Esophagus (tissue), 2 donors: Measurements from ENCODE around the gene MYBPHL. TPM values are rescaled to one million over a fixed set of nuclear protein-coding genes. Genes with fewer than 3 reads are reported as not detected.
A peak's percentile ranks its signal among the peaks of the same experiment; 100 is the strongest.

Experiments used
- H3K27ac ChIP-seq, 2 donors: one replicate each; pipeline ENCODE4 v1.5.1; 2013; ENCODE audit warnings: low read depth in 2 of 2, mild to moderate bottlenecking in 2 of 2, inconsistent platforms in 1 of 2, low read length in 1 of 2, moderate library complexity in 1 of 2
- H3K27me3 ChIP-seq, 2 donors: one replicate each; pipeline ENCODE4 v1.6.1; 2013; ENCODE audit warnings: low read length in 2 of 2, control low read depth in 1 of 2, mild to moderate bottlenecking in 1 of 2; ENCODE audit not compliant: insufficient read depth in 2 of 2, control insufficient read depth in 1 of 2
- H3K36me3 ChIP-seq, 2 donors: one replicate each; pipeline ENCODE4 v1.6.1; 2013; ENCODE audit warnings: low read length in 1 of 2; ENCODE audit not compliant: control insufficient read depth in 2 of 2, insufficient read depth in 2 of 2
- H3K4me1 ChIP-seq, 2 donors: one replicate each; pipeline ENCODE4 v1.6.1; 2013; ENCODE audit warnings: low read length in 1 of 2; ENCODE audit not compliant: control insufficient read depth in 2 of 2, insufficient read depth in 2 of 2
- H3K4me3 ChIP-seq, 2 donors: one replicate each; pipeline ENCODE4 v1.5.1; 2013; ENCODE audit warnings: low read length in 2 of 2, mild to moderate bottlenecking in 2 of 2, low read depth in 1 of 2, moderate library complexity in 1 of 2
- H3K9me3 ChIP-seq, 2 donors: one replicate each; pipeline ENCODE4 v1.6.1; 2013; ENCODE audit warnings: mild to moderate bottlenecking in 2 of 2, low read depth in 1 of 2, low read length in 1 of 2, moderate library complexity in 1 of 2; ENCODE audit not compliant: control insufficient read depth in 2 of 2, insufficient read depth in 1 of 2
- WGBS, 2 donors: extraction: QIAGEN DNeasy Blood & Tissue Kit; methylation state at CpG; one replicate each; pipeline ENCODE4 v1.1.7; 2013; 5-methylcytosine and 5-hydroxymethylcytosine counted together
- polyA plus RNA-seq, 2 donors: library from polyadenylated mRNA; stranded (reverse); fragments of 200-250 nt; gene quantifications; one replicate each; pipeline ENCODE4 v1.2.3, GENCODE V29; 2013
- donor health status: healthy with polysubstance abuse.
- donor health status: Bipolar disorder and iron deficiency.

MYBPHL gene
- polyA plus RNA-seq, 2 donors, result 0.08 to 0.14 TPM

GRCh38 chr1:109267743-109268300 is 39.0 kb downstream of the MYBPHL start:
- 85 to 87% methylated on average over 17 of the region's 17 CpGs for WGBS, 2 donors
- H3K4me1 ChIP-seq, result peaks cover 2 to 23% of the 10 kb centered on the region in 2 donors
- peaks cover 0 to 58% of the 10 kb centered on the region in 2 donors for H3K36me3 ChIP-seq
- no peak overlapping the region for H3K4me3 ChIP-seq
- H3K27me3 ChIP-seq, result no peaks in the 10 kb centered on the region
- H3K9me3 ChIP-seq, result no peaks in the 10 kb centered on the region
- peak overlapping the region; percentile 62 to 95 for H3K27ac ChIP-seq

DNA sequence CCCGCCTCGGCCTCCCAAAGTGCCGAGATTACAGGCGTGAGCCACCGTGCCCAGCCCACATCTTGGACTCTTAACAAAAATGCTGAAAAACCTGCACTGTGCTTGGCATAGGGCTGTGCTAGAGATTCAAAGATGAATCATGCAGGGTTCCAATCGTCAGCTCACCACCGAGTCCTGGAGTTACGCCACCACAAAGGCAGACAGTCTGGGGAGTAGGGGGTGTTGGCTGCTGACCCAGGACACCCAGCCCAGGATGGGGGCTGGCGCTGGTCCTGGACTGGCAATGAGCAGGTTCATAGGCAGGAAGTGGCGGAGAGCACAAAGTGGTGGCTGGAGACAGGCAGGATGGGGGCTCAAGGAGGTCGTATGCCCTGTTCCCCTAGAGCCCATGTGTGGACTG is 39.8 kb downstream of the MYBPHL start:
- WGBS, 2 donors, result 43 to 60% methylated on average over 11 of the region's 11 CpGs
- Histone ChIP-seq H3K4me1 (peaks cover 4 to 28% of the 10 kb centered on the region in 2 donors), H3K27ac (peak overlapping the region; percentile 62 to 95), H3K27me3 (no peaks in the 10 kb centered on the region), H3K9me3 (no peaks in the 10 kb centered on the region), H3K4me3 (no peak overlapping the region), H3K36me3 (peaks cover 0 to 50% of the 10 kb centered on the region in 2 donors)

- no peak overlapping the region for H3K27ac ChIP-seq
- H3K4me1 ChIP-seq, result peaks cover 4 to 28% of the 10 kb centered on the region in 2 donors
- 94% methylated on average over 13 of the region's 13 CpGs for WGBS, 2 donors
- H3K4me3 ChIP-seq, result no peak overlapping the region
- H3K9me3 ChIP-seq, result no peaks in the 10 kb centered on the region
- peaks cover 0 to 54% of the 10 kb centered on the region in 2 donors for H3K36me3 ChIP-seq
- H3K27me3 ChIP-seq, result no peaks in the 10 kb centered on the region
Measured at GRCh38 chr1:109265741-109266330, 41.0 kb downstream of the MYBPHL start.

GRCh38 chr1:109265016-109265415 is 41.8 kb downstream of the MYBPHL start:
- WGBS, 2 donors, result 82 to 91% methylated on average over 4 of the region's 4 CpGs
- H3K36me3 ChIP-seq, result peaks cover 0 to 51% of the 10 kb centered on the region in 2 donors

DNA sequence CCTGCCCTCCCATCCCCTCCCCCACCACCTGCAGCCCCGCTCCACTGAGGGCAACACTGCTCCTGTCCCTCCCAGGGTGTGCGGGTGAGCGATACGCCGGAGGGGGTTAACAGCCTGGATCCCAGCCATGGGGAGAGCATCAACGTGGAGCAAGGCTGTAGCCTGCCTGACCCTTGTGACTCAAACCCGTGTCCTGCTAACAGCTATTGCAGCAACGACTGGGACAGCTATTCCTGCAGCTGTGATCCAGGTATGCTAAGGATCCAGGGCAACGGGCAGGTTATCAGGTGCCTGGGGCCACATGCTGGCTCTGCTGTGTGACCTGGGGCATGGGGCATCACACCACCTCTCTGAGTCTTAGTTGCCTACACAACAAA is 42.4 kb downstream of the MYBPHL start:
- Histone ChIP-seq H3K27me3 (no peaks in the 10 kb centered on the region), H3K4me1 (peaks cover 4 to 28% of the 10 kb centered on the region in 2 donors), H3K36me3 (peaks cover 0 to 45% of the 10 kb centered on the region in 2 donors), H3K9me3 (no peaks in the 10 kb centered on the region), H3K4me3 (no peak overlapping the region), H3K27ac (no peak overlapping the region)
- WGBS, 2 donors, result 67 to 76% methylated on average over 9 of the region's 9 CpGs

More at GRCh38 chr1:109265016-109265415, 41.8 kb downstream of the MYBPHL start:
- H3K9me3 ChIP-seq, result no peaks in the 10 kb centered on the region
- H3K27ac ChIP-seq, result peak overlapping the region in 1 of 2 donors; percentile 15
- peaks cover 4 to 28% of the 10 kb centered on the region in 2 donors for H3K4me1 ChIP-seq
- no peaks in the 10 kb centered on the region for H3K27me3 ChIP-seq
- H3K4me3 ChIP-seq, result no peak overlapping the region

DNA sequence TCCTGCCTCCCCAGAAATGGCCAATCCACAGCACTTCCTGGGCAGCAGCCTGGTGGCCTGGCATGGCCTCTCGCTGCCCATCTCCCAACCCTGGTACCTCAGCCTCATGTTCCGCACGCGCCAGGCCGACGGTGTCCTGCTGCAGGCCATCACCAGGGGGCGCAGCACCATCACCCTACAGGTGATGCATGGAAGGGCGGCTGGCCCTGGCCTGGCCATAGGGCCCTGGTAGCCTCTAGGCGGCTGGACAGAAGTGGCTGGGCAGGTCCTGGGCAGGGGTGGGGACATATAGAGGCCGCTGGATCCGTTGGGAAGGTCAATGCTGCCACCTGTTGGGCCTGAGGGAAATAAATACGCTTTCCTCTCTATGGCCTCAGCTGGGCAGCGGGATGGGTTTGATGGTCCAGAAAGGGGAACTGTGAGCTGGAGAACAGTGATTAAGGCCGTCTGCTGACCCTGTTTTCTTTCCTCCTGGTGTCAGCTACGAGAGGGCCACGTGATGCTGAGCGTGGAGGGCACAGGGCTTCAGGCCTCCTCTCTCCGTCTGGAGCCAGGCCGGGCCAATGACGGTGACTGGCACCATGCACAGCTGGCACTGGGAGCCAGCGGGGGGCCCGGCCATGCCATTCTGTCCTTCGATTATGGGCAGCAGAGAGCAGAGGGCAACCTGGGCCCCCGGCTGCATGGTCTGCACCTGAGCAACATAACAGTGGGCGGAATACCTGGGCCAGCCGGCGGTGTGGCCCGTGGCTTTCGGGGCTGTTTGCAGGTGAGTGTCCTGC is 43.0 kb downstream of the MYBPHL start:
- peaks cover 0 to 41% of the 10 kb centered on the region in 2 donors for H3K36me3 ChIP-seq
- no peak overlapping the region for H3K4me3 ChIP-seq
- peak overlapping the region; percentile 39 to 86 for H3K27ac ChIP-seq
- H3K27me3 ChIP-seq, result no peaks in the 10 kb centered on the region
- H3K4me1 ChIP-seq, result peaks cover 4 to 28% of the 10 kb centered on the region in 2 donors
- WGBS, 2 donors, result 49 to 51% methylated on average over 29 of the region's 29 CpGs
- H3K9me3 ChIP-seq, result no peaks in the 10 kb centered on the region

DNA sequence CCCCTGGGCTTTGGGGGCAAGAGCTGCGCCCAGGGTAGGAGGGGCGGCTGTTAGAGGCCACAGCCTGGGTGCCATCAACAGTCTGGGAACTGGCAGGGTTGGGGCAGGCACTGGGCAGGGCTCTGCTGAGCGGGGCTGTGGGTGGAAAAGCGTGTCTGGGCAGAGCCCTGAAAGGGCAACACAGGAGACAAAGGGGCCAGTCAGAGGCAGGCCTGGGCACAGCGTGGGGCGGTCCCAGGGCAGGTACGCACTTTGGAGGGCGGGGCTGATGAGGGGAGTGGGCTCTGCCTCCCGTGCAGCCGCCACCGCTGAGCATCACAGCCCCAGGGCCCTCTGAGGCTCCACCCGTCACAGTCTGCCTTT is 43.6 kb downstream of the MYBPHL start:
- Histone ChIP-seq H3K27ac (peak overlapping the region; percentile 86 to 91), H3K36me3 (peaks cover 0 to 39% of the 10 kb centered on the region in 2 donors), H3K9me3 (no peaks in the 10 kb centered on the region), H3K27me3 (no peaks in the 10 kb centered on the region), H3K4me3 (no peak overlapping the region), H3K4me1 (peaks cover 4 to 28% of the 10 kb centered on the region in 2 donors)
- WGBS, 2 donors, result 34 to 63% methylated on average over 9 to 12 of the region's 12 CpGs

DNA sequence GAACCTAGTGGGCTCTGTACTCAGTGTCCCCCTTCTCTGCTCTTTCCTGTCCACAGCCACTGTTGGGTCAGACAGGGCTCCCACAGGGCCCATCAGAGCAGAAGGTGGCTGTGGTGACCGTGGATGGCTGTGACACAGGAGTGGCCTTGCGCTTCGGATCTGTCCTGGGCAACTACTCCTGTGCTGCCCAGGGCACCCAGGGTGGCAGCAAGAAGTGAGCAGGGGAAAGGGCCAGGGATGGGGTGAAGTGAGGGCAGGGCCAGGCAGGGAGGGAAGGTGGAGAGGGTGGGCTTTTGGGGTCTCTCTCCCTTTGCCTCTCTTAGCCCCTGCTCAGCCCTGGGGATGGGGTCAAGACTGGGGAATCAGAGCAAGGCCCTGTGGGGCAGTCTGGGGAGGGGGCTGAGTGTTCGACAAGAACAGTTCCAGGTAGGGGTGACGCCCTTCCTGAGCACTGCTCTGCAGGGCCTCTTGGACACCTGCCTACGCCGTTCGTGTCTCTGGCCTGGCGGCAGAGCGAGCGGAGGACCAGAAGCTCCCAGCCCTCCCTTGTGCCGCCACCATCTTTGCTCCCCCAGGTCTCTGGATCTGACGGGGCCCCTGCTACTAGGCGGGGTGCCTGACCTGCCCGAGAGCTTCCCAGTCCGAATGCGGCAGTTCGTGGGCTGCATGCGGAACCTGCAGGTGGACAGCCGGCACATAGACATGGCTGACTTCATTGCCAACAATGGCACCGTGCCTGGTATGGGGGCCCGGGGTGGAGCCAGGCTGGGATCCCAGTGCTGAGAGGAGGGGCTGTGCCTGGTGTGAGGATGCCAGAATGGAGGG is 44.4 kb downstream of the MYBPHL start:
- Histone ChIP-seq H3K27me3 (no peaks in the 10 kb centered on the region), H3K4me1 (peaks cover 4 to 25% of the 10 kb centered on the region in 2 donors), H3K4me3 (no peak overlapping the region), H3K27ac (peak overlapping the region; percentile 86 to 91), H3K36me3 (peaks cover 0 to 39% of the 10 kb centered on the region in 2 donors), H3K9me3 (no peaks in the 10 kb centered on the region)
- 59 to 71% methylated on average over 22 of the region's 22 CpGs for WGBS, 2 donors

DNA sequence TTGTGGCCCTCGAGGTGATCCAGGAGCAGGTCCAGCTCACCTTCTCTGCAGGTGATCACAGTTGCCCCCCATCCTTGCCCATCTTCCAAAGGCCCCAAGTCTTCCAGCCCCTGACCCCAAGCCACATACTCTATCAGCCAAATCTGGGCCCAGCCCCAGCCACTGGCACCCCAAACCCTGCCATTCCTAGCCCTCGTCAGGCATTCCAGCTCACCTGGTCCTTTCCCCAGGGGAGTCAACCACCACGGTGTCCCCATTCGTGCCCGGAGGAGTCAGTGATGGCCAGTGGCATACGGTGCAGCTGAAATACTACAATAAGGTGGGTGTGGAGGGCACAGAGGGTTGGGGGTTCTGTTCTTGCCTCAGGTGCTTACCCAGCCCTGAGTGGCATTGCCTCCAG is 45.2 kb downstream of the MYBPHL start:
- Histone ChIP-seq H3K27me3 (no peaks in the 10 kb centered on the region), H3K36me3 (peaks cover 0 to 39% of the 10 kb centered on the region in 2 donors), H3K9me3 (no peaks in the 10 kb centered on the region), H3K4me3 (no peak overlapping the region), H3K27ac (no peak overlapping the region), H3K4me1 (peaks cover 4 to 20% of the 10 kb centered on the region in 2 donors)
- 81 to 85% methylated on average over 6 of the region's 6 CpGs for WGBS, 2 donors
